Naive thymus-derived CD4-positive, alpha-beta T cell (primary cell): ENCODE data around the gene DUSP5. TPM values are rescaled to one million over a fixed set of nuclear protein-coding genes. Genes with fewer than 3 reads are reported as not detected.

ENCODE experiments used
- ATAC-seq: fragments of 150-1000 bp; cut with Tn5 transposase; 2 replicates; pipeline ENCODE4 v1.10.0; 2021; ENCODE audit warnings: mild to moderate bottlenecking, moderate library complexity
- CTCF ChIA-PET: fragments of 350-600 bp; sonication (Branson Sonifier 250); formaldehyde crosslinking; loops from one replicate; lab custom pipeline; 2021; ENCODE audit warnings: antibody characterized with exemption; lab: Charles Lee
- POLR2A ChIA-PET: fragments of 350-600 bp; sonication (Branson Sonifier 250); formaldehyde crosslinking; loops from one replicate; lab custom pipeline; 2021; ENCODE audit warnings: antibody characterized with exemption, inconsistent platforms; lab: Charles Lee
- DNase-seq, 9 donors: peaks; one replicate each; pipeline versions ENCODE4 v3.0.0 to v3.0.0-alpha.2; 2020 to 2022; ENCODE audit warnings: mixed read lengths in 1 of 9
- H3K27ac ChIP-seq: one replicate; pipeline ENCODE4 v1.7.0; 2013; ENCODE audit warnings: mild to moderate bottlenecking, low read depth, low read length, moderate library complexity
- H3K27me3 ChIP-seq, 2 donors: one replicate each; pipeline ENCODE4 v1.7.0; 2013; ENCODE audit warnings: low read length in 2 of 2, mild to moderate bottlenecking in 2 of 2, moderate library complexity in 2 of 2; ENCODE audit not compliant: control insufficient read depth in 2 of 2, insufficient read depth in 2 of 2
- H3K36me3 ChIP-seq, 3 experiments: 1 replicate in 2 of 3; 2 replicates in 1 of 3; pipeline ENCODE4 v1.7.0; 2013; ENCODE audit warnings: low read length in 3 of 3, mild to moderate bottlenecking in 3 of 3, moderate library complexity in 1 of 3; ENCODE audit not compliant: insufficient read depth in 3 of 3, control insufficient read depth in 2 of 3
- H3K4me1 ChIP-seq, 2 donors: one replicate each; pipeline ENCODE4 v1.7.0; 2013; ENCODE audit warnings: low read length in 2 of 2, mild to moderate bottlenecking in 2 of 2, moderate library complexity in 1 of 2; ENCODE audit not compliant: control insufficient read depth in 2 of 2, insufficient read depth in 2 of 2
- H3K4me3 ChIP-seq: 2 replicates; pipeline ENCODE4 v1.7.0; 2013; ENCODE audit warnings: mild to moderate bottlenecking, low read length
- H3K9me3 ChIP-seq, 3 experiments: 1 replicate in 2 of 3; 2 replicates in 1 of 3; pipeline ENCODE4 v1.7.0; 2013; ENCODE audit warnings: low read length in 3 of 3; ENCODE audit not compliant: control insufficient read depth in 2 of 3
- H3K27ac Mint-ChIP-seq, 9 donors: one replicate each; pipeline ENCODE4 v1.8.0; 2020 to 2022; ENCODE audit warnings: mixed read lengths in 9 of 9, mild to moderate bottlenecking in 8 of 9, moderate library complexity in 5 of 9, inconsistent platforms in 2 of 9
- H3K27me3 Mint-ChIP-seq, 5 donors: one replicate each; pipeline ENCODE4 v1.8.0; 2021 to 2022; ENCODE audit warnings: mixed read lengths in 5 of 5, mild to moderate bottlenecking in 1 of 5
- H3K36me3 Mint-ChIP-seq, 5 donors: one replicate each; pipeline ENCODE4 v1.8.0; 2020 to 2022; ENCODE audit warnings: mixed read lengths in 5 of 5, mild to moderate bottlenecking in 3 of 5, inconsistent platforms in 1 of 5
- H3K4me1 Mint-ChIP-seq, 7 donors: one replicate each; pipeline ENCODE4 v1.8.0; 2020 to 2022; ENCODE audit warnings: mixed read lengths in 7 of 7, mild to moderate bottlenecking in 3 of 7, inconsistent platforms in 1 of 7
- H3K4me3 Mint-ChIP-seq, 10 donors: one replicate each; pipeline ENCODE4 v1.8.0; 2020 to 2022; ENCODE audit warnings: mild to moderate bottlenecking in 10 of 10, mixed read lengths in 10 of 10, moderate library complexity in 6 of 10, inconsistent platforms in 2 of 10
- H3K9me3 Mint-ChIP-seq, 11 donors: one replicate each; pipeline ENCODE4 v1.8.0; 2020 to 2022; ENCODE audit warnings: mixed read lengths in 11 of 11, mild to moderate bottlenecking in 4 of 11, inconsistent platforms in 1 of 11, moderate library complexity in 1 of 11
- intact Hi-C, 2 donors: fragments of 100-400 bp; cut with micrococcal nuclease; formaldehyde crosslinking; loops; one replicate each; pipeline ENCODE4 v1.15.1; 2023
- polyA plus RNA-seq, 2 donors: library from polyadenylated mRNA; unstranded; fragments of 300-500 nt; fragmentation: Illumina TruSeq; gene quantifications; one replicate each; pipeline ENCODE4 v1.2.3, GENCODE V29; 2021
- total RNA-seq, 6 experiments: library from RNA in 5 of 6; stranded (reverse) in 5 of 6; gene quantifications; 1 replicate in 5 of 6; 2 replicates in 1 of 6; pipeline ENCODE4 v1.2.3 and lab custom pipeline; 2021 to 2026

DUSP5 gene
- total and polyA plus RNA-seq, 7 experiments from 2014 or later: 0.17 to 57.2 (median 0.51) TPM

DNA sequence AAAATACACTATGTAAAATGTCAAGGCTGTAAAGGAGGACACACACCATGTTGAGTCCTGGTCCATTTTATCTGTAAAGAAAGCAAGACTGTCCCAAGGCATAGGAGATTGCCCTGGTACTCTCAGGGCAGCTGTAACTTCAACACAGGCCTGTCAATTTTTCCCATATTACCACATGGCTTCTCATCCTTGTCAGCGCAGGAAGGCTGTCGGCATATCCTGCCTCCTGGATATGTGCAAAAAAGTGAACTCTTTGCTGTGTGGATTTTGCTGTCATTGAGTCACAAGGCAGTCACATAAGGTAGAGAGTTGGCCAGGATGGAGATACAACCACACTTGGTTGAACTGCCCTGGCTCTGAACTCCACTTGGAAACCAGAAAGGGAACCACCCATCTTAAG lies 8.7 kb downstream of the DUSP5 start:
- peaks cover 29 to 87% (median 35%) of the 10 kb centered on the region in 7 donors for H3K4me1 Mint-ChIP-seq
- no peaks in the 10 kb centered on the region for H3K27me3 Mint-ChIP-seq
- no peak overlapping the region for H3K27ac ChIP-seq
- peak overlapping the region in 1 of 10 donors; percentile 2 for H3K4me3 Mint-ChIP-seq
- H3K27me3 ChIP-seq: no peaks in the 10 kb centered on the region
- no peaks in the 10 kb centered on the region for H3K9me3 Mint-ChIP-seq
- CTCF ChIA-PET: interaction anchor here (0.6 kb wide), 2 partner anchors 9 to 39 kb away, joined by 3 read pairs; no protein-coding TSS in a partner anchor
- H3K36me3 ChIP-seq: no peaks in the 10 kb centered on the region
- POLR2A ChIA-PET: interaction anchor here (0.7 to 1.3 kb wide), 2 partner anchors 8 to 9 kb away, joined by 3 to 4 read pairs; no protein-coding TSS in a partner anchor
- no peak overlapping the region for H3K27ac Mint-ChIP-seq
- DNase-seq (no peak), ATAC-seq (no peak)
- no peaks in the 10 kb centered on the region for H3K9me3 ChIP-seq
- no peak overlapping the region for H3K4me3 ChIP-seq
- intact Hi-C loops: no loop called here
- peaks cover 31 to 45% of the 10 kb centered on the region in 2 donors for H3K4me1 ChIP-seq
- H3K36me3 Mint-ChIP-seq: peaks cover 0 to 76% (median 17%) of the 10 kb centered on the region in 5 donors

DNA sequence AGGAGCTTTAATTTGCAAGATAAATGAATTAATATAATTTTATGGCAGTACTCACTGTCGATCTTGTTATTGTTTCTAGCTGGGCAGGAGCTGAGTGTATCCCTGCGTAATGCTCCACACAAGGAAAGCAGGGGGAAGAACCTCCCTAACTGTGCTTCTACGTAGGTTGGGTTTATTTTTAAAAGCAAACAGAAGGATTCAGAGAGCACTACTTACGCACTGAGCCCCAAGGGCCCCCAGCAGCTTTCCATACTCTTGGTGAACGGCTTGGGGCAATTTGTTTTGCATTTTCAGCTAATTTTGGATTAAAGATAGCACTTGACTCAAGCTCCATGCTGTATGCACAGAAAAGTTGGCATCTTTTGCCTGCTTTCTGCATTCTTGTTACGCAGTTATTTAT lies 9.6 kb downstream of the DUSP5 start:
- H3K9me3 Mint-ChIP-seq: no peaks in the 10 kb centered on the region
- no peak overlapping the region for H3K27ac ChIP-seq
- peaks cover 0 to 84% (median 20%) of the 10 kb centered on the region in 5 donors for H3K36me3 Mint-ChIP-seq
- CTCF ChIA-PET: no interaction called here
- H3K4me1 Mint-ChIP-seq: peaks cover 28 to 86% (median 28%) of the 10 kb centered on the region in 7 donors
- no peaks in the 10 kb centered on the region for H3K27me3 Mint-ChIP-seq
- intact Hi-C loops: no loop called here
- H3K9me3 ChIP-seq: no peaks in the 10 kb centered on the region
- DNase-seq (no peak), ATAC-seq (no peak)
- no peak overlapping the region for H3K4me3 Mint-ChIP-seq
- peaks cover 27 to 36% of the 10 kb centered on the region in 2 donors for H3K4me1 ChIP-seq
- no peak overlapping the region for H3K27ac Mint-ChIP-seq
- POLR2A ChIA-PET: interaction anchor here (0.6 to 1.3 kb wide), 2 partner anchors 8 to 9 kb away, joined by 3 to 4 read pairs; no protein-coding TSS in a partner anchor
- no peaks in the 10 kb centered on the region for H3K36me3 ChIP-seq
- no peaks in the 10 kb centered on the region for H3K27me3 ChIP-seq
- no peak overlapping the region for H3K4me3 ChIP-seq

DNA sequence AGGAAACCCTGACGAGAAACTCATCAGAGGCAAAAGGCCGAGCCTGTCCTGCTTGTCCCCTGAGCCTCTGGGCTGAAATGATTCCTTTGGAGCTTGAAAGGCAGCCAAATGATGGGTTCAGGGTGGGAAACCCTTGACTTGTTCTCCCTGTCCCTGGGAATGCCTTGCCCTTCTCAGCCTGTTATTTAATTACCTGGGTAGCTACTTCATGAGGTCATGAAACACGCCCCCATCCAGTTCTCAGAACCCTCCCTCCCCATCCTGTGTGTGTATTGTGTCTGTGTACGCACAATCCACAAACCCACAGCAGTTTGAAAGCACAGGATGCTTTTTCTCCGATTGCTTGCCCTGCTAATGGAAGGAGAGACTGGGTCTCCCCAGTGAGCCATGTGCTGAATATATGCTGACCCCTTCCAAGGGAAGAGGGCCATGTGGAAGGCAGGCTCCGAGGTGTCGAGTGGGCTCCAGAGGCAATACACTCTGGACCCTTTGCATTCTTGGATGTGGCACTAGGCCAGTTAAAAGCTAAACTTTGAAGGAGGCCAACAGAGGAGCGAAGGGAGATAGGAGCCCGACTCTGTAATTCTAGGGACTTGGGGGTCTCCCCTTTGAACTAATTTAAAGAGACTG lies 10.6 kb downstream of the DUSP5 start:
- intact Hi-C loops: no loop called here
- Mint-ChIP-seq H3K27me3 (no peaks in the 10 kb centered on the region), H3K9me3 (no peaks in the 10 kb centered on the region), H3K27ac (no peak overlapping the region), H3K36me3 (peaks cover 0 to 84% (median 20%) of the 10 kb centered on the region in 5 donors), H3K4me1 (peaks cover 18 to 85% (median 19%) of the 10 kb centered on the region in 7 donors), H3K4me3 (peak overlapping the region in 1 of 10 donors; percentile 42)
- no peak for DNase-seq
- peaks cover 18 to 27% of the 10 kb centered on the region in 2 donors for H3K4me1 ChIP-seq
- H3K27me3 ChIP-seq: no peaks in the 10 kb centered on the region
- ATAC-seq: no peak
- POLR2A ChIA-PET: interaction anchor here (0.6 to 1.7 kb wide), 2 partner anchors 8 to 12 kb away, joined by 3 to 5 read pairs; no protein-coding TSS in a partner anchor
- no peak overlapping the region for H3K4me3 ChIP-seq
- H3K27ac ChIP-seq: no peak overlapping the region
- CTCF ChIA-PET: interaction anchor here (0.6 kb wide), 1 partner anchor 25 kb away, joined by 3 read pairs; no protein-coding TSS in a partner anchor
- no peaks in the 10 kb centered on the region for H3K9me3 ChIP-seq
- H3K36me3 ChIP-seq: no peaks in the 10 kb centered on the region

DNA sequence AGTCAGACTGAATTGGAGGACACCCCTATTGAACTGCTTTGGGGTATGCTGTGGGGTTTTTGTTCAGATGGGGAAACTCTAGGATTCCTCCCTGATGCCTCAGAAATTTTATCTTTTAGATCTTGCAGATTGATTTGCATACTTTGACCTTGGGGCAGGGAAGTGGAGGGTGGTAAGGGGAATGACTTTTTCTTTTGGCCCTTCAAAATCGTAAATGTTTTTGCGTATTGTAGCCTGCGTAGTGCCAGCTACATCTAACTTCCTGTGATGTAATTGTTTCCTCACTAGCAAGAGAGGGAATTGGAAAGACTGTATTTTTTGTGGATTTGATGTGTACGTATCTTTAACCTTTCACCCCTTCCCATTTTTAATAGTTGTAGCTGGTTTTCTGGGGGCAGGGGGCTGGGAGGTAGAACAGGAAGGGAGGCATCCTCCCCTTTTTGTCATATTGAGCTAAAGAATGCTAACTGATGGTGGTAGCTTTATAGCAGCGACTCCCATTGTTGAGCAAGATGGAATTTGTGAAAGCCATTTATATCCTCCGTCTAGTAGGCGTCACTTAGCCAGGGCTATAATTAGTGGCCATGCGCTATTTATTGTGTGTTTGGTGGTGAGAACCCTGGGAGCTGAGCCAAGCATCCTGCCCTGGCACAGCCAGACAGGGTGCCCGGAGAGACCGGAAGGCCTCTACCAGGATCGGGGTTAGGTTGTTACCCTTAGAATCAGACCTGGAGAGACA lies 11.3 kb downstream of the DUSP5 start:
- Histone ChIP-seq H3K9me3 (no peaks in the 10 kb centered on the region), H3K27ac (no peak overlapping the region), H3K4me1 (peaks cover 11 to 20% of the 10 kb centered on the region in 2 donors), H3K36me3 (no peaks in the 10 kb centered on the region), H3K27me3 (no peaks in the 10 kb centered on the region), H3K4me3 (no peak overlapping the region)
- ATAC-seq: no peak
- peaks cover 11 to 79% (median 12%) of the 10 kb centered on the region in 7 donors for H3K4me1 Mint-ChIP-seq
- H3K36me3 Mint-ChIP-seq: peaks cover 0 to 89% (median 25%) of the 10 kb centered on the region in 5 donors
- no peak overlapping the region for H3K4me3 Mint-ChIP-seq
- DNase-seq: no peak
- ChIA-PET POLR2A (interaction anchor here (0.8 to 1.7 kb wide), 2 partner anchors 10 to 12 kb away, joined by 3 to 5 read pairs; no protein-coding TSS in a partner anchor), CTCF (interaction anchor here (0.6 kb wide), 1 partner anchor 25 kb away, joined by 3 read pairs; no protein-coding TSS in a partner anchor)
- H3K27ac Mint-ChIP-seq: no peak overlapping the region
- intact Hi-C loops: no loop called here
- peaks cover 0 to 2% (median 0%) of the 10 kb centered on the region in 11 donors for H3K9me3 Mint-ChIP-seq
- H3K27me3 Mint-ChIP-seq: no peaks in the 10 kb centered on the region

DNA sequence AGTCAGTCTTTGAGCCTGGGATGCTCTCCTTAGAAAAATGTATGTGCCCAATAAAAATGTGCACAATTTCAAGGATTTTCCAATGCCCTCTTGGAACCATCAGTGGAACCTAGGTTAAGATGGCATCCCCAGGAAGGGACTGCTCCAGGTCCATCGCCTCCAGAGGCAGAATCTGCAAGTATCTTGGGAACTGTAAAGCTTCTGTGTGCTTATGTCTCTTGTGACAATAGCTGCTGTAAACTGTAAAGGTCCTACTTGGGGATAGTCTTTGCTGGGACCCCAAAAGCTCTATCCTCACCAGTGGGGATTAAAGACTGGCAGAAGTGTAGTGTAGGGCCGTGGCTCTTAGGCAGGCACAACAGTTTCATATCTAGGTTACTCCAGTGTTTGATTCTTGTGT lies 11.9 kb downstream of the DUSP5 start:
- Histone ChIP-seq H3K27ac (no peak overlapping the region), H3K4me3 (no peak overlapping the region), H3K27me3 (no peaks in the 10 kb centered on the region), H3K9me3 (no peaks in the 10 kb centered on the region), H3K4me1 (peaks cover 5 to 16% of the 10 kb centered on the region in 2 donors), H3K36me3 (no peaks in the 10 kb centered on the region)
- intact Hi-C loops: no loop called here
- Mint-ChIP-seq H3K4me1 (peaks cover 5 to 76% (median 6%) of the 10 kb centered on the region in 7 donors), H3K27me3 (no peaks in the 10 kb centered on the region), H3K4me3 (no peak overlapping the region), H3K36me3 (peaks cover 0 to 88% (median 28%) of the 10 kb centered on the region in 5 donors), H3K9me3 (peaks cover 0 to 3% (median 0%) of the 10 kb centered on the region in 11 donors), H3K27ac (no peak overlapping the region)
- CTCF ChIA-PET: no interaction called here
- ATAC-seq: no peak
- no peak for DNase-seq
- POLR2A ChIA-PET: interaction anchor here (0.8 to 1.7 kb wide), 2 partner anchors 11 to 13 kb away, joined by 3 to 5 read pairs; no protein-coding TSS in a partner anchor

DNA sequence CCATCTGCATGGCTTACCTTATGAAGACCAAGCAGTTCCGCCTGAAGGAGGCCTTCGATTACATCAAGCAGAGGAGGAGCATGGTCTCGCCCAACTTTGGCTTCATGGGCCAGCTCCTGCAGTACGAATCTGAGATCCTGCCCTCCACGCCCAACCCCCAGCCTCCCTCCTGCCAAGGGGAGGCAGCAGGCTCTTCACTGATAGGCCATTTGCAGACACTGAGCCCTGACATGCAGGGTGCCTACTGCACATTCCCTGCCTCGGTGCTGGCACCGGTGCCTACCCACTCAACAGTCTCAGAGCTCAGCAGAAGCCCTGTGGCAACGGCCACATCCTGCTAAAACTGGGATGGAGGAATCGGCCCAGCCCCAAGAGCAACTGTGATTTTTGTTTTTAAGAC lies 12.4 kb downstream of the DUSP5 start:
- Mint-ChIP-seq H3K4me1 (peaks cover under 1 to 71% (median 1%) of the 10 kb centered on the region in 7 donors), H3K36me3 (peaks cover 0 to 88% (median 28%) of the 10 kb centered on the region in 5 donors), H3K27ac (no peak overlapping the region), H3K9me3 (peaks cover 0 to 3% (median 0%) of the 10 kb centered on the region in 11 donors), H3K27me3 (no peaks in the 10 kb centered on the region), H3K4me3 (no peak overlapping the region)
- Histone ChIP-seq H3K9me3 (no peaks in the 10 kb centered on the region), H3K4me1 (peaks cover 0 to 10% of the 10 kb centered on the region in 2 donors), H3K27me3 (no peaks in the 10 kb centered on the region), H3K4me3 (no peak overlapping the region), H3K27ac (no peak overlapping the region), H3K36me3 (no peaks in the 10 kb centered on the region)
- DNase-seq: no peak
- CTCF ChIA-PET: no interaction called here
- POLR2A ChIA-PET: no interaction called here
- intact Hi-C loops: no loop called here
- ATAC-seq: no peak
